ENCODE results near the gene APH1A.

- TF ChIP-seq CTCF (conservative IDR thresholded peaks at IDR 0.05 in 1 of 2, IDR thresholded peaks at IDR 0.05 in 1 of 2; ENCODE audit: extremely low read depth in 1 of 2, insufficient read depth in 1 of 2, low read depth in 1 of 2, low read length in 2 of 2) (no peak), EZH2 (IDR thresholded peaks at IDR 0.05; ENCODE audit: borderline replicate concordance, low read length) (no peak)
These were observed 43.8 kb downstream of the APH1A start for GRCh38 chr1:150224983-150225382.
